A673 (cell line): ENCODE data around the gene TNMD. TPM values are rescaled to one million over a fixed set of nuclear protein-coding genes. Genes with fewer than 3 reads are reported as not detected.

Source experiments
- BruUV-seq: library from RNA; stranded (reverse); fragments of 400-500 nt; replicated peaks from 2 replicates; lab custom pipeline; 2021; lab: Mats Ljungman, UMichigan
- CTCF ChIA-PET: fragments of 300-600 bp; sonication (Branson Sonifier 250); formaldehyde crosslinking; loops from one replicate; lab custom pipeline; 2022; ENCODE audit warnings: antibody characterized with exemption; lab: Charles Lee
- POLR2A ChIA-PET: fragments of 300-600 bp; sonication (Branson Sonifier 250); formaldehyde crosslinking; loops from one replicate; lab custom pipeline; 2022; ENCODE audit warnings: antibody characterized with exemption; ENCODE audit not compliant: low non-redundant PET; lab: Charles Lee
- DNase-seq: peaks from one replicate; pipeline ENCODE4 v3.0.0-alpha.2; 2015; ENCODE audit warnings: low spot score
- H3K27ac ChIP-seq: fragments of 200-600 bp; sonication (generic); 2 replicates; pipeline ENCODE4 v1.5.1; 2016; ENCODE audit warnings: mixed run types, low read depth, mild to moderate bottlenecking, mixed read lengths, antibody characterized with exemption, low read length; ENCODE audit not compliant: poor library complexity, severe bottlenecking
- H3K27me3 ChIP-seq: fragments of 200-600 bp; sonication (generic); replicated peaks from 2 replicates; pipeline ENCODE4 v1.6.1; 2017; ENCODE audit warnings: mixed run types, low read depth, mild to moderate bottlenecking, mixed read lengths, antibody characterized with exemption, low read length; ENCODE audit not compliant: insufficient read depth, poor library complexity
- H3K36me3 ChIP-seq: fragments of 200-600 bp; sonication (generic); 2 replicates; pipeline ENCODE4 v1.6.1; 2016; ENCODE audit warnings: mixed run types, mild to moderate bottlenecking, mixed read lengths, antibody characterized with exemption, low read length; ENCODE audit not compliant: insufficient read depth, poor library complexity, severe bottlenecking
- H3K4me1 ChIP-seq: fragments of 200-600 bp; sonication (generic); 2 replicates; pipeline ENCODE4 v1.6.1; 2017; ENCODE audit warnings: mixed run types, mild to moderate bottlenecking, mixed read lengths, antibody characterized with exemption, low read length; ENCODE audit not compliant: insufficient read depth, poor library complexity, severe bottlenecking
- H3K4me3 ChIP-seq: fragments of 200-600 bp; sonication (generic); 2 replicates; pipeline ENCODE4 v1.5.1; 2016; ENCODE audit warnings: low read depth, mixed run types, mild to moderate bottlenecking, mixed read lengths, low read length; ENCODE audit not compliant: poor library complexity, severe bottlenecking
- H3K9me3 ChIP-seq: fragments of 200-600 bp; sonication (generic); 2 replicates; pipeline ENCODE4 v1.6.1; 2016; ENCODE audit warnings: mixed run types, low read depth, mild to moderate bottlenecking, mixed read lengths, antibody characterized with exemption, low read length; ENCODE audit not compliant: poor library complexity, severe bottlenecking
- CTCF ChIP-seq: fragments of 300-800, 200-600 bp; sonication (generic); conservative IDR thresholded peaks from 2 replicates; pipeline ENCODE4 v1.5.1; 2017; ENCODE audit warnings: low read depth, mild to moderate bottlenecking, antibody characterized with exemption, low read length, moderate library complexity, mixed read lengths
- EZH2 ChIP-seq: fragments of 200-600 bp; sonication (generic); IDR thresholded peaks from 2 replicates; pipeline ENCODE4 v1.6.1; 2017; ENCODE audit warnings: borderline replicate concordance, low read depth, mild to moderate bottlenecking, mixed read lengths, antibody characterized with exemption, low read length; ENCODE audit not compliant: poor library complexity, severe bottlenecking
- intact Hi-C: fragments of 100-400 bp; cut with micrococcal nuclease; formaldehyde crosslinking; loops from one replicate; pipeline ENCODE4 v1.10.0; 2022; ENCODE audit not compliant: unreplicated experiment
- total RNA-seq: library from RNA; stranded (reverse); gene quantifications from 2 replicates; pipeline ENCODE4 v1.2.3, GENCODE V29; 2021

TNMD gene
- total RNA-seq, 1 experiment from 2014 or later = not detected

- Histone ChIP-seq H3K36me3 (no peaks in the 10 kb centered on the region), H3K4me1 (peaks cover 8% of the 10 kb centered on the region), H3K27ac (no peak overlapping the region), H3K4me3 (no peak overlapping the region), H3K27me3 (no peaks in the 10 kb centered on the region), H3K9me3 (no peaks in the 10 kb centered on the region)
- POLR2A ChIA-PET = no interaction called here
- BruUV-seq = no TSS peak
- CTCF ChIA-PET = no interaction called here
- intact Hi-C loops = no loop called here
- no peak for TF ChIP-seq EZH2
- DNase-seq = no peak
Observed at GRCh38 chrX:100647739-100648138, 63.0 kb downstream of the TNMD start.

- no TSS peak for BruUV-seq
- Histone ChIP-seq H3K9me3 (no peaks in the 10 kb centered on the region), H3K36me3 (no peaks in the 10 kb centered on the region), H3K4me3 (no peak overlapping the region), H3K27me3 (no peaks in the 10 kb centered on the region), H3K4me1 (peaks cover 8% of the 10 kb centered on the region), H3K27ac (peak overlapping the region; percentile 75)
- intact Hi-C loops = no loop called here
- POLR2A ChIA-PET = interaction anchor here (0.6 kb wide), 1 partner anchor 34 kb away, joined by 3 read pairs; no protein-coding TSS in a partner anchor
- CTCF ChIA-PET = interaction anchor here (0.6 to 1.0 kb wide), 2 partner anchors 22 kb away, joined by 3 to 7 read pairs; no protein-coding TSS in a partner anchor
- TF ChIP-seq CTCF = no peak
- no peak for TF ChIP-seq EZH2
- peak; percentile 50 for DNase-seq
Observed at GRCh38 chrX:100648458-100649417, 64.0 kb downstream of the TNMD start.

Other genes starting within 250 kb of the TNMD start
- gene PCDH19, start 174.7 kb upstream of the TNMD start, total RNA-seq = 0.39 and 0.80 TPM in 2 replicates
- 39.4 and 40.2 TPM in 2 replicates for gene TSPAN6, start 51.9 kb downstream of the TNMD start, total RNA-seq
- 8.8 and 12.3 TPM in 2 replicates for gene SRPX2, start 59.3 kb downstream of the TNMD start, total RNA-seq
- 2.3 and 3.2 TPM in 2 replicates for gene SYTL4, start 147.2 kb downstream of the TNMD start, total RNA-seq
- gene CSTF2, start 235.5 kb downstream of the TNMD start, total RNA-seq = 39.2 and 41.3 TPM in 2 replicates